Dedifferentiated amniotic fluid mesenchymal stem cell (primary cell): ENCODE results near the gene PPM1M.

Experiments
- DNase-seq: peaks from one replicate; pipeline ENCODE4 v3.0.0-alpha.2; 2016; ENCODE audit errors: extremely low spot score

Gene PPM1M

DNA sequence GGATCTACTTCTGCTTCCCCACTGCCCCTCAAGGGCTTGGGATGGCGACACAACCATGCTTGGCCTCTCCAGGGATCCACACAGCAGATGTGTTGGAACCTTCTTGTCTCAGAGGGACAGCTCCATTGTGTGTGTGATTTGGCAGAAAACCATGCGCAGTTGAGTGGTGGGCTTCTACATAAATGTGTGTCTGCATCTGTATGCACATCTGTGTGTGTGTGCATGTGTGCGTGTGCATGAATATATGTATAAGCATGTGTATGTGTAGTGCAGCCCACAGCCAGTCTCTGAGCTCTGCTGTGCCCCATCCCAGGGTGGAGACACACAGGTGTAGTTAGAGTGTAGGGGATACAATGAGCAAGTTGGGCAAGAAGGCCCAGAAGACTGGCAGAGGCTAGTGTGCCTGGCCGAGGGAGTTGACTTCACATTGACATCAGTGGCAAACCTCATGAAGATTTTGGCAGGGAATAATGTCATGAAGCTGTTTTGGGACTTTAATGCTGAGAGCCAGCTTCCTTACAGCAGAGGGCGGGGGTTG is 50.2 kb downstream of the PPM1M start:
- DNase-seq = no peak

DNA sequence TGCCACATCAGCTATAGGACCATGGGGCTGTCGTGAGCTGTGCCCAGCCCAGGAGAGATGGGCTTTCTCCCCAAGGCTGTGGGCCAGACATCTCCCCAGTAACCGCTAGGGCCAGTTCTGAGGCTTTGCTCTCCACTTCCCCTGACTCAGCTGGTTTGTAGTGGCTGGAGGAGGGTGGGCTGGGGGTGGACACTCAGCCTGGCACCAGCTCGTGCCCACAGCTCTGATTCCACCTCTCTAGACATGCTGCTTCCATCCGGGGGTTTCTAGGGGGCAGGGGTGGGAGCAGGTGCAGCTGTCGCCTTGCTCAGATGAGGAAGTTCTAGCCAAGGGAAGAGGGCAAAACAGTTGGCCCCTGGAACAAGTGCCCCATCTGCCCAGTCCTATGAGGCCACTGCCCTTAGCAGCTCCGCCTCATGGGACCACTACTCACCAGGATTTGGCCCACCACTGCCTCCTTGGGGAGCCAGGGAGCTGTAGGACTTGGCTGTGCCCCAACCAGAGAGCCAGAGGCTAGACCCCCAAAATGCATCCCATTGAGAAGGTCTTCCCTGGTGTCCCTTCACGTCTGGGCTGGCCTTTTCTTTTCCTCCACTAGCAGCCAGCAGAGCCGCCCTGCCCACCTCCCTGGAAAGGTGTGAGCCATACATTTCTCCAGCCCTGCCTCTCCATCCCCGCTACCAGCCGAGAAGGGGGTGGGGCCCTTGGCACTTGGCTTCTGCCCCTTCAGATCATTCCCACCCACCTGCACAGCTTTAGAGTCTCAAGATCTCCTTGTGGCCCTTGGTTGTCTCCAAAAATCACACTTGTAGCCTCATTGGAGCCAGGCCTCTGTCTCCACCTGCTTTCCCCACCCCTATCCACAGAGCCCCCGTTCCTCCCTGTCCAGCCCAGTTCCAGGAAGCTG is 51.9 kb downstream of the PPM1M start:
- no peak for DNase-seq

- DNase-seq = no peak
Measured at GRCh38 chr3:52298149-52299098, 52.9 kb downstream of the PPM1M start.

DNA sequence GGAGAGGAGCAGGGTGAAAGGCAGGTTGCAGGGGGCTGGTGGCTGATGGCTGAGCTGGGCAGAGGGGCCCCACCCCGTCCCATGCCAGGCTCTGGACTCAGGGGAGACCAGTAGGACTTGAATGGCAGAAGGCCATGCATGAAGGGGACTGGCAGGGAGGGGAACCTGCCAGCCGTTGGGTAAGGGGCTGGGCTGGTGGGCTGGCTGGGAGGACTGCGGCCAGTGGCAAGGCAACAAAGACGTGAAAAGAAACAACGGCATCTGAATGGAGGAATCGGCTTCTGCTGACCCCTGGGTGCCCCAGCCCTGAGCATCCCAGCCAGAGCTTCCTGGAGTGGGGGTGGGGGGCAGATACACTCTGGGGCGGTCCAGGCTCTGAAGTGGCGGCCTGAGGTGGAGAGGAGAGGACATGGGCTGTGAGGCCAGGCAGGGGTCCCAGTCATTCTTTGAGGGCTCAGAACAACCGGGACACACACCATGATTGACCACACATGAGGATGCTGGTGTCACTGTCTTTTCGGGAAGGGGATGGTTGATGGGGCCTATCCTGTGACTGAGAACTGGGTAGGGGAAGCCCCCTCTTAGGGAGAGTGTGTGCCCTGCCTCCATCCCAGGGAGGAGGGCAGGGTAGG is 53.8 kb downstream of the PPM1M start:
- no peak for DNase-seq
